ENCODE data around the gene TFB1M.

DNA sequence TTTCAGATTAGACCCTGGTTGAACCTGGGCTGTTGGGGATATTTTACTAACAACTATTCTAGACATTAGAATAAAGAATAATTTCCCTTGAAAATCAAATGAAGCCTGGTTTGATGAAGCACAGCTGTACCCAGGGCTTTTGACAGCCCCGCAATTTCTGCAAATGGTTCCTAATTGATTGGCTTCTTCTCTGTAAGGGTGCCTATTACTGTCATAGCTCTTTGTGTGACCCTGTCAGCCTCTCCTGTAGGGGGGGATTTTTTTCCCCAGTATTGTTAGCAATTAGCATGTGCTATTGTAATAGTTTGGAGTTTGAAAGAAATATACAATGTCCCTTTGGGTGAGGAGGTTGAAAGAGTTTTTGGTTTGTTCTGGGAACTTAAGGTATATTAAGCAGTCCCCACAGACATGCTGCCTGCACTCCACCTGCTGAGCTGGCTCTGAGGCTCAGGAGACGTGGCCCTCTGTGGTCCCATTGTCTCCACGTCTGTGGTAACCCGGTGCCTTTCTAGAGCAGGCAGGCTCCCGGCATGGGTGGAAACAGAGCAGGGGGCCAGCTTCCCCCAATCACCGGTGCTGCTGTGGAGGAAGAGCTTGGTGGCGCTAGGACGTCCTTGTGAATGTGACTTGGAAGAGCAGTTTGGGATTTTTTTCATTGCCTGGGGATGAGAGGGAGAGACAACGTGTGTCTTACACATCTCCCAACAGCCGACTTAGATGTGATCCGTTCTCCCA is 97.8 kb downstream of the TFB1M start:
- TF ChIP-seq, protein P1, sequence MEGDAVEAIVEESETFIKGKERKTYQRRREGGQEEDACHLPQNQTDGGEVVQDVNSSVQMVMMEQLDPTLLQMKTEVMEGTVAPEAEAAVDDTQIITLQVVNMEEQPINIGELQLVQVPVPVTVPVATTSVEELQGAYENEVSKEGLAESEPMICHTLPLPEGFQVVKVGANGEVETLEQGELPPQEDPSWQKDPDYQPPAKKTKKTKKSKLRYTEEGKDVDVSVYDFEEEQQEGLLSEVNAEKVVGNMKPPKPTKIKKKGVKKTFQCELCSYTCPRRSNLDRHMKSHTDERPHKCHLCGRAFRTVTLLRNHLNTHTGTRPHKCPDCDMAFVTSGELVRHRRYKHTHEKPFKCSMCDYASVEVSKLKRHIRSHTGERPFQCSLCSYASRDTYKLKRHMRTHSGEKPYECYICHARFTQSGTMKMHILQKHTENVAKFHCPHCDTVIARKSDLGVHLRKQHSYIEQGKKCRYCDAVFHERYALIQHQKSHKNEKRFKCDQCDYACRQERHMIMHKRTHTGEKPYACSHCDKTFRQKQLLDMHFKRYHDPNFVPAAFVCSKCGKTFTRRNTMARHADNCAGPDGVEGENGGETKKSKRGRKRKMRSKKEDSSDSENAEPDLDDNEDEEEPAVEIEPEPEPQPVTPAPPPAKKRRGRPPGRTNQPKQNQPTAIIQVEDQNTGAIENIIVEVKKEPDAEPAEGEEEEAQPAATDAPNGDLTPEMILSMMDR (IDR thresholded peaks at IDR 0.05; ENCODE audit: low read length), result no peak
- TF ChIP-seq EZH2 (IDR thresholded peaks at IDR 0.05; ENCODE audit: borderline replicate concordance, low read length), result no peak

All from OCI-LY1 (cell line).